ENCODE measurements around the gene SCUBE1. TPM values are rescaled to one million over a fixed set of nuclear protein-coding genes. Genes with fewer than 3 reads are reported as not detected.

The SCUBE1 gene
- total and polyA plus RNA-seq, 2 of the 8 experiments (the other 6 are each of a cell fraction or from before 2014, with no cell fraction given): 2.3 to 4.9 TPM

DNA sequence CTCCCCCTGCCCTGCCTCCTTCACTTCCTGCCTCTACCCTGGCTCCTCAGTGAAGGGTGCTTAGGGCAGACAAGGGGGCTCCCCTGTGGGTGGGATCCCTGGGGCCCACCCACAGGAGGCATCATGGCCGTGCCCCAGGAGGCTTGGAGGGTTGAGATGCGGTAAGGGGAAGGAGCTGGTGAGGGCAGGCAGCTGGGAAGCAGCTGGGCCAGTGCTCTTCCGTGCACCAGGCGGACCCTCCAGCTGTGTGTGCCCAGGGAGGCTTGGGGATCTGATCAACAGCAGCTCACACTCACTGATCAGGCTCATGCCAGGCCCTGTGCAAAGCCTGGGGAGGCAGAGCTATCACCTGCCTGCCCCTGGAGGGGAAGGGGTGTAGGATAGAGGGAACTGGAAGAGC lies 97.0 kb downstream of the SCUBE1 start:
- Histone ChIP-seq H3K14ac (ENCODE audit: insufficient read length) (no peak overlapping the region), H2BK20ac (ENCODE audit: low read length) (no peak overlapping the region), H2BK15ac (ENCODE audit: low read length) (no peak overlapping the region), H3K18ac (ENCODE audit: extremely low read depth, low read length) (no peak overlapping the region), H3K23ac (ENCODE audit: insufficient read length) (no peak overlapping the region), H2AFZ (ENCODE audit: low read length) (no peak overlapping the region), H4K5ac (ENCODE audit: insufficient read length, low read depth, low read length) (no peak overlapping the region), H3K79me1 (ENCODE audit: low read depth, low read length) (no peaks in the 10 kb centered on the region), H4K20me1 (replicated peaks in 1 of 2; ENCODE audit: control insufficient read depth in 1 of 2, insufficient read depth in 2 of 2, low read length in 2 of 2) (no peaks in the 10 kb centered on the region), H4K91ac (replicated peaks; ENCODE audit: insufficient read length, low read length) (no peak overlapping the region), H3K9ac (replicated peaks in 1 of 4; ENCODE audit: extremely low read depth in 1 of 4, low read depth in 3 of 4, low read length in 3 of 4) (no peak overlapping the region), H3K4ac (replicated peaks; ENCODE audit: insufficient read length, low read depth, low read length) (no peak overlapping the region), H3K4me1 (replicated peaks in 1 of 4; ENCODE audit: control insufficient read depth in 3 of 4, insufficient read depth in 4 of 4, low read length in 3 of 4) (no peaks in the 10 kb centered on the region; a peak in 1 of 7 replicates), H3K79me2 (ENCODE audit: control insufficient read depth in 1 of 2, insufficient read depth in 2 of 2, low read length in 2 of 2) (no peaks in the 10 kb centered on the region), H2BK120ac (replicated peaks; ENCODE audit: low read depth, low read length) (no peak overlapping the region), H3K4me2 (ENCODE audit: insufficient read depth in 1 of 2, low read depth in 2 of 2, low read length in 2 of 2) (no peak overlapping the region), H3K36me3 (ENCODE audit: control insufficient read depth in 2 of 4, insufficient read depth in 4 of 4, low read length in 3 of 4) (no peaks in the 10 kb centered on the region), H2AK5ac (ENCODE audit: low read depth, low read length) (no peak overlapping the region), H3K56ac (replicated peaks; ENCODE audit: insufficient read length, low read depth, low read length) (no peak overlapping the region), H4K8ac (ENCODE audit: extremely low read depth, insufficient read depth, low read length) (no peak overlapping the region), H3K23me2 (ENCODE audit: low read depth, low read length) (0 out of 2 replicates have a peak, but pooled peaks cover 1% of the 10 kb centered on the region), H3K27me3 (replicated peaks in 1 of 4; ENCODE audit: control insufficient read depth in 3 of 4, extremely low read depth in 1 of 4, insufficient read depth in 3 of 4, low read length in 3 of 4) (no peaks in the 10 kb centered on the region), H3K27ac (ENCODE audit: low read depth, low read length) (no peak overlapping the region), H3K4me3 (ENCODE audit: extremely low read depth in 1 of 4, insufficient read depth in 2 of 4, low read depth in 3 of 4, low read length in 4 of 4) (no peak overlapping the region), H2BK5ac (ENCODE audit: low read depth, low read length) (no peak overlapping the region; the same call in 1 of the 2 replicates), H3K9me3 (ENCODE audit: insufficient read depth in 2 of 2, low read depth in 1 of 2, low read length in 1 of 2) (no peaks in the 10 kb centered on the region), H2BK12ac (ENCODE audit: low read depth, low read length) (no peak overlapping the region)
- DNase-seq (ENCODE audit: low read depth in 1 of 2, low spot score in 2 of 2) (no peak), FAIRE-seq (no peak)
- CTCF ChIA-PET (ENCODE audit: partially characterized antibody): interaction anchor here (0.9 to 7.0 kb wide), 7 partner anchors 13 to 140 kb away, joined by 3 to 71 read pairs (median 11); no protein-coding TSS in a partner anchor
- POLR2A ChIA-PET (ENCODE audit: partially characterized antibody): interaction anchor here (1.5 kb wide), 1 partner anchor 20 kb away, joined by 3 read pairs; no protein-coding TSS in a partner anchor
- WGBS, 2 experiments (ENCODE audit: extremely low coverage in 1 of 2, insufficient coverage in 1 of 2, insufficient read length in 1 of 2, insufficient replicate concordance in 2 of 2, low coverage in 1 of 2, low lambda C conversion rate in 2 of 2, missing lambda C conversion rate in 1 of 2): 67% methylated on average over 1 of the region's 4 CpGs; no CpG with 5 or more reads in 1 of the 2 experiments
- TF ChIP-seq SAP30 (IDR thresholded peaks at IDR 0.05; ENCODE audit: insufficient read depth, insufficient replicate concordance, low read length): no peak
- no peak for TF ChIP-seq KDM1A (IDR thresholded peaks at IDR 0.05; ENCODE audit: borderline replicate concordance, low read length)
- no peak for TF ChIP-seq RBBP5 (IDR thresholded peaks at IDR 0.05; ENCODE audit: borderline replicate concordance, low read depth, low read length)
- no peak for TF ChIP-seq JUND (IDR thresholded peaks at IDR 0.05; ENCODE audit: low read length)
- no peak for TF ChIP-seq SIN3A (conservative IDR thresholded peaks at IDR 0.05 in 1 of 2, IDR thresholded peaks at IDR 0.05 in 1 of 2; ENCODE audit: low read depth in 1 of 2, low read length in 2 of 2)
- TF ChIP-seq, protein P1, sequence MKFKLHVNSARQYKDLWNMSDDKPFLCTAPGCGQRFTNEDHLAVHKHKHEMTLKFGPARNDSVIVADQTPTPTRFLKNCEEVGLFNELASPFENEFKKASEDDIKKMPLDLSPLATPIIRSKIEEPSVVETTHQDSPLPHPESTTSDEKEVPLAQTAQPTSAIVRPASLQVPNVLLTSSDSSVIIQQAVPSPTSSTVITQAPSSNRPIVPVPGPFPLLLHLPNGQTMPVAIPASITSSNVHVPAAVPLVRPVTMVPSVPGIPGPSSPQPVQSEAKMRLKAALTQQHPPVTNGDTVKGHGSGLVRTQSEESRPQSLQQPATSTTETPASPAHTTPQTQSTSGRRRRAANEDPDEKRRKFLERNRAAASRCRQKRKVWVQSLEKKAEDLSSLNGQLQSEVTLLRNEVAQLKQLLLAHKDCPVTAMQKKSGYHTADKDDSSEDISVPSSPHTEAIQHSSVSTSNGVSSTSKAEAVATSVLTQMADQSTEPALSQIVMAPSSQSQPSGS (IDR thresholded peaks at IDR 0.05; ENCODE audit: low read length): no peak
- no peak for TF ChIP-seq TCF12 (IDR thresholded peaks at IDR 0.05; ENCODE audit: low read depth, low read length)
- TF ChIP-seq KDM4A (IDR thresholded peaks at IDR 0.05; ENCODE audit: low read depth, low read length, severe bottlenecking): no peak
- no peak for TF ChIP-seq CREB1 (IDR thresholded peaks at IDR 0.05)
- no peak for TF ChIP-seq TEAD4 (IDR thresholded peaks at IDR 0.05; ENCODE audit: low read depth, low read length)
- no peak for TF ChIP-seq BRCA1 (IDR thresholded peaks at IDR 0.05; ENCODE audit: low read depth, low read length)
- TF ChIP-seq CTBP2 (IDR thresholded peaks at IDR 0.05; ENCODE audit: borderline replicate concordance, insufficient read depth, insufficient read length, low read length): no peak
